H1 (cell line): Measurements from ENCODE around the gene HP1BP3. TPM values are rescaled to one million over a fixed set of nuclear protein-coding genes. Genes with fewer than 3 reads are reported as not detected.

ENCODE experiments used
- CTCF ChIA-PET: fragments of 300-600 bp; sonication (Branson Sonifier 250); formaldehyde crosslinking; loops from one replicate; lab custom pipeline; 2021; ENCODE audit not compliant: partially characterized antibody; lab: Charles Lee
- POLR2A ChIA-PET: fragments of 300-600 bp; sonication (Branson Sonifier 250); formaldehyde crosslinking; loops from one replicate; lab custom pipeline; 2021; ENCODE audit warnings: inconsistent platforms; ENCODE audit not compliant: partially characterized antibody; lab: Charles Lee
- DNase-seq, 2 experiments: peaks; one replicate each; pipeline versions ENCODE4 v3.0.0 to v3.0.0-alpha.2; 2010 to 2022; ENCODE audit warnings: low spot score in 2 of 2, low read depth in 1 of 2, mixed read lengths in 1 of 2
- FAIRE-seq: peaks from 2 replicates; lab custom pipeline; 2011; peaks lifted over from hg19 to GRCh38; lab: Jason Lieb, UNC
- H2AFZ ChIP-seq: 2 replicates; pipeline ENCODE4 v1.8.1; 2012; ENCODE audit warnings: low read length, inconsistent platforms
- H2AK5ac ChIP-seq: 2 replicates; pipeline ENCODE4 v1.6.1; 2013; ENCODE audit warnings: low read depth, low read length
- H2BK120ac ChIP-seq: replicated peaks from 2 replicates; pipeline ENCODE3; 2013; ENCODE audit warnings: low read depth, low read length, inconsistent platforms
- H2BK12ac ChIP-seq: 2 replicates; pipeline ENCODE4 v1.6.1; 2013; ENCODE audit warnings: low read depth, low read length
- H2BK15ac ChIP-seq: 2 replicates; pipeline ENCODE4 v1.6.1; 2013; ENCODE audit warnings: low read length
- H2BK20ac ChIP-seq: 2 replicates; pipeline ENCODE4 v1.6.1; 2013; ENCODE audit warnings: low read length
- H2BK5ac ChIP-seq: 2 replicates; pipeline ENCODE4 v1.6.1; 2013; ENCODE audit warnings: low read depth, low read length
- H3K14ac ChIP-seq: 2 replicates; pipeline ENCODE4 v1.6.1; 2013; ENCODE audit warnings: inconsistent platforms; ENCODE audit not compliant: insufficient read length
- H3K18ac ChIP-seq: 2 replicates; pipeline ENCODE4 v1.6.1; 2013; ENCODE audit warnings: low read length; ENCODE audit errors: extremely low read depth
- H3K23ac ChIP-seq: 2 replicates; pipeline ENCODE4 v1.6.1; 2013; ENCODE audit warnings: inconsistent platforms; ENCODE audit not compliant: insufficient read length
- H3K23me2 ChIP-seq: 2 replicates; pipeline ENCODE4 v1.6.1; 2013; ENCODE audit warnings: low read depth, low read length
- H3K27ac ChIP-seq: 2 replicates; pipeline ENCODE4 v1.6.1; 2011; ENCODE audit warnings: low read depth, low read length, inconsistent platforms
- H3K27me3 ChIP-seq, 4 experiments: replicated peaks in 1 of 4; 1 replicate in 1 of 4; 2 replicates in 3 of 4; pipeline versions ENCODE4 v1.6.1 to v1.8.1; 2011 to 2013; ENCODE audit warnings: low read length in 3 of 4, mild to moderate bottlenecking in 3 of 4, inconsistent platforms in 2 of 4, mixed read lengths in 2 of 4, moderate library complexity in 1 of 4; ENCODE audit not compliant: control insufficient read depth in 3 of 4, insufficient read depth in 3 of 4; ENCODE audit errors: extremely low read depth in 1 of 4
- H3K36me3 ChIP-seq, 4 experiments: 2 replicates each; pipeline versions ENCODE4 v1.6.1 to v1.8.1; 2011 to 2013; ENCODE audit warnings: mild to moderate bottlenecking in 4 of 4, low read length in 3 of 4, moderate library complexity in 2 of 4, control low read depth in 1 of 4, inconsistent platforms in 1 of 4; ENCODE audit not compliant: insufficient read depth in 4 of 4, control insufficient read depth in 2 of 4
- H3K4ac ChIP-seq: replicated peaks from 2 replicates; pipeline ENCODE3; 2013; ENCODE audit warnings: low read length, low read depth, mixed read lengths, inconsistent platforms; ENCODE audit not compliant: insufficient read length
- H3K4me1 ChIP-seq, 4 experiments: replicated peaks in 1 of 4; 1 replicate in 1 of 4; 2 replicates in 3 of 4; pipeline versions ENCODE4 v1.6.1 to v1.8.1; 2011 to 2013; ENCODE audit warnings: low read length in 3 of 4, inconsistent platforms in 2 of 4, mixed read lengths in 1 of 4; ENCODE audit not compliant: insufficient read depth in 4 of 4, control insufficient read depth in 3 of 4
- H3K4me2 ChIP-seq, 2 experiments: 2 replicates each; pipeline versions ENCODE4 v1.6.1 to v1.8.1; 2011 to 2013; ENCODE audit warnings: low read depth in 2 of 2, low read length in 2 of 2, control low read depth in 1 of 2, inconsistent platforms in 1 of 2, mild to moderate bottlenecking in 1 of 2; ENCODE audit not compliant: insufficient read depth in 1 of 2
- H3K4me3 ChIP-seq, 4 experiments: fragments of 200-600, 300-600 bp in 1 of 4; sonication (generic), shearing (Covaris generic), sonication (Bioruptor Twin) in 1 of 4; 2 replicates each; pipeline versions ENCODE4 v1.5.1 to v1.8.1; 2011 to 2016; ENCODE audit warnings: low read length in 4 of 4, low read depth in 3 of 4, control low read depth in 2 of 4, inconsistent platforms in 2 of 4, mild to moderate bottlenecking in 2 of 4, mixed read lengths in 1 of 4, moderate library complexity in 1 of 4; ENCODE audit not compliant: insufficient read depth in 2 of 4; ENCODE audit errors: extremely low read depth in 1 of 4
- H3K56ac ChIP-seq: replicated peaks from 2 replicates; pipeline ENCODE3; 2013; ENCODE audit warnings: low read depth, mild to moderate bottlenecking, mixed read lengths, low read length, inconsistent platforms; ENCODE audit not compliant: insufficient read length
- H3K79me1 ChIP-seq: 2 replicates; pipeline ENCODE4 v1.6.1; 2013; ENCODE audit warnings: low read depth, low read length, control low read depth
- H3K79me2 ChIP-seq, 2 experiments: 2 replicates each; pipeline versions ENCODE4 v1.6.1 to v1.8.1; 2012 to 2013; ENCODE audit warnings: low read length in 2 of 2, mild to moderate bottlenecking in 2 of 2, inconsistent platforms in 1 of 2; ENCODE audit not compliant: insufficient read depth in 2 of 2, control insufficient read depth in 1 of 2
- H3K9ac ChIP-seq, 4 experiments: replicated peaks in 1 of 4; 1 replicate in 1 of 4; 2 replicates in 3 of 4; pipeline versions ENCODE4 v1.6.1 to v1.8.1; 2011 to 2013; ENCODE audit warnings: low read depth in 3 of 4, low read length in 3 of 4, control low read depth in 2 of 4, mild to moderate bottlenecking in 2 of 4, moderate library complexity in 2 of 4, inconsistent platforms in 1 of 4; ENCODE audit errors: extremely low read depth in 1 of 4
- H3K9me3 ChIP-seq, 2 experiments: 2 replicates each; pipeline versions ENCODE4 v1.6.1 to v1.8.1; 2012 to 2013; ENCODE audit warnings: mild to moderate bottlenecking in 2 of 2, moderate library complexity in 2 of 2, control low read depth in 1 of 2, inconsistent platforms in 1 of 2, low read depth in 1 of 2, low read length in 1 of 2, mixed read lengths in 1 of 2; ENCODE audit not compliant: insufficient read depth in 2 of 2
- H4K20me1 ChIP-seq, 2 experiments: replicated peaks in 1 of 2; 2 replicates each; pipeline versions ENCODE3 to v1.8.1; 2011 to 2013; ENCODE audit warnings: inconsistent platforms in 2 of 2, low read length in 2 of 2, mild to moderate bottlenecking in 1 of 2; ENCODE audit not compliant: insufficient read depth in 2 of 2, control insufficient read depth in 1 of 2
- H4K5ac ChIP-seq: 2 replicates; pipeline ENCODE4 v1.6.1; 2013; ENCODE audit warnings: low read length, low read depth, mixed read lengths, inconsistent platforms; ENCODE audit not compliant: insufficient read length
- H4K8ac ChIP-seq: 2 replicates; pipeline ENCODE4 v1.8.0; 2013; ENCODE audit warnings: mild to moderate bottlenecking, moderate library complexity, low read length, inconsistent platforms; ENCODE audit not compliant: insufficient read depth; ENCODE audit errors: extremely low read depth
- H4K91ac ChIP-seq: replicated peaks from 2 replicates; pipeline ENCODE3; 2013; ENCODE audit warnings: low read length, mixed read lengths, inconsistent platforms; ENCODE audit not compliant: insufficient read length
- BACH1 ChIP-seq: IDR thresholded peaks from 2 replicates; pipeline ENCODE4 v1.6.1; 2012; ENCODE audit warnings: low read length, improper control_type of control experiment
- CBX5 ChIP-seq: fragments of 300-800, 300-1000 bp; sonication (generic); IDR thresholded peaks from 2 replicates; pipeline ENCODE4 v1.7.1; 2016; ENCODE audit warnings: antibody characterized with exemption, low read length, low read depth
- NRF1 ChIP-seq: IDR thresholded peaks from 2 replicates; pipeline ENCODE4 v1.6.1; 2011; ENCODE audit warnings: mild to moderate bottlenecking, low read depth, low read length, improper control_type of control experiment
- POLR2A ChIP-seq, 2 experiments: IDR thresholded peaks; 1 replicate in 1 of 2; 2 replicates in 1 of 2; pipeline ENCODE4 v1.6.1; 2011; ENCODE audit warnings: low read depth in 2 of 2, low read length in 2 of 2, mild to moderate bottlenecking in 2 of 2; ENCODE audit errors: control extremely low read depth in 1 of 2
- RBBP5 ChIP-seq: IDR thresholded peaks from 2 replicates; pipeline ENCODE4 v1.7.1; 2012; ENCODE audit warnings: low read depth, mild to moderate bottlenecking, inconsistent platforms, low read length, moderate library complexity, borderline replicate concordance
- SUZ12 ChIP-seq: fragments of 200-600 bp; sonication (generic); IDR thresholded peaks from 2 replicates; pipeline ENCODE4 v1.6.1; 2012; ENCODE audit warnings: mild to moderate bottlenecking, inconsistent platforms, low read length, moderate library complexity, mixed read lengths
- TAF7 ChIP-seq: optimal IDR thresholded peaks from 2 replicates; pipeline ENCODE3; 2011; ENCODE audit warnings: low read depth, mild to moderate bottlenecking, inconsistent platforms, low read length, moderate library complexity, borderline replicate concordance
- YY1 ChIP-seq: IDR thresholded peaks from 2 replicates; pipeline ENCODE4 v1.6.1; 2011; ENCODE audit warnings: low read depth, mild to moderate bottlenecking, low read length
- ZNF274 ChIP-seq: IDR thresholded peaks from 2 replicates; pipeline ENCODE4 v1.7.0; 2012; ENCODE audit warnings: low read length, borderline replicate concordance; ENCODE audit errors: extremely low read depth
- WGBS, 2 experiments: shearing (Covaris generic) in 1 of 2; methylation state at CpG; one replicate each; pipeline versions ENCODE4 v1.1.6 to v1.1.7; 2013 to 2015; ENCODE audit warnings: low lambda C conversion rate in 2 of 2, mixed read lengths in 2 of 2, inconsistent platforms in 1 of 2, low coverage in 1 of 2, missing lambda C conversion rate in 1 of 2; ENCODE audit not compliant: insufficient replicate concordance in 2 of 2, insufficient coverage in 1 of 2, insufficient read length in 1 of 2; ENCODE audit errors: extremely low coverage in 1 of 2, missing lambda C conversion rate in 1 of 2; 5-methylcytosine and 5-hydroxymethylcytosine counted together
- polyA plus RNA-seq, 7 experiments: library from polyadenylated mRNA; depleted of rRNA in 3 of 7; stranded (reverse) in 5 of 7; unstranded in 2 of 7; fragments of >200 nt in 5 of 7; fragments of 200-250 nt in 2 of 7; gene quantifications; 1 replicate in 5 of 7; 2 replicates in 1 of 7; 4 replicates in 1 of 7; pipeline versions ENCODE4 v1.2.1 to v1.2.3, GENCODE V29; 2011 to 2013; ENCODE audit warnings: missing spikeins in 2 of 7, mixed read lengths in 2 of 7
- total RNA-seq: library from RNA; stranded (reverse); fragmentation: NEBNext Ultra II Directional; extraction: Animal tissue kit (Norgen Biotek cat#: 25700); gene quantifications from 2 replicates; pipeline ENCODE4 v1.2.1, GENCODE V29; 2021
- TF ChIP-seq, protein P1 (sequence below), 3 experiments: IDR thresholded peaks; 1 replicate in 2 of 3; 2 replicates in 1 of 3; pipeline versions ENCODE4 v1.5.1 to v1.6.1; 2011; ENCODE audit warnings: low read length in 3 of 3, mild to moderate bottlenecking in 3 of 3, inconsistent platforms in 2 of 3, low read depth in 1 of 3, moderate library complexity in 1 of 3; ENCODE audit not compliant: insufficient read depth in 1 of 3; ENCODE audit errors: control extremely low read depth in 1 of 3
- TF ChIP-seq, protein P2 (sequence below): IDR thresholded peaks from 2 replicates; pipeline ENCODE4 v1.6.1; 2012; ENCODE audit warnings: inconsistent platforms

Gene HP1BP3
- total and polyA plus RNA-seq, 2 of the 8 experiments (the other 6 are each of a cell fraction or from before 2014, with no cell fraction given) = 47.4 to 125 TPM

DNA sequence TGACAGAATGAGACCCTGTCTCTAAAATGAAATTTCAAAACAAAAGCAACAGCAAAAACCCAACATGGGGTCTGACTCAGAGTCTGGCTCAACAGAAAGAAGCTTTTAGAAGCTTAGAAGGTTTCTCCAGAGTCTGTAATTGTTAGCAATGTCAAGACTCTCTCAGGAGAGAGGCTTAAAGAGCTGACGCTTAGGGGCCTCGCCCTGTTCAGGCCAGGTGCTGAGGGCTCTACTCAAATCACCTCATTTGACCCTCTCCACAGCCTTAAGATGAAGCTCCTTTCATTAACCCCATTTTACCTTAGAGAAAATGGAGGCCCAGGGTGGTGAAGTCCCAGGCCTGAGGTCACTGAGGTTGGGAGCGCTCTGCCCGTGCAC, 64.0 kb downstream of the HP1BP3 start:
- Histone ChIP-seq H2BK20ac (no peak overlapping the region), H3K4ac (no peak overlapping the region), H3K4me3 (no peak overlapping the region), H3K4me2 (no peak overlapping the region), H2AFZ (no peak overlapping the region), H3K79me2 (no peaks in the 10 kb centered on the region; a peak in 1 of 4 replicates), H3K27me3 (peaks cover 0 to 11% (median 2%) of the 10 kb centered on the region in 4 experiments; a peak in 4 of 7 replicates), H3K9ac (no peak overlapping the region), H3K4me1 (peaks cover 0 to 12% (median 10%) of the 10 kb centered on the region in 4 experiments; a peak in 6 of 7 replicates), H2BK12ac (no peak overlapping the region), H4K8ac (no peak overlapping the region), H3K9me3 (no peaks in the 10 kb centered on the region), H3K14ac (no peak overlapping the region), H2BK15ac (no peak overlapping the region), H3K56ac (no peak overlapping the region), H3K23me2 (peaks cover 2% of the 10 kb centered on the region; the same call in 1 of the 2 replicates), H4K20me1 (peaks cover 0 to 5% of the 10 kb centered on the region in 2 experiments), H3K18ac (no peak overlapping the region), H3K36me3 (no peaks in the 10 kb centered on the region), H2BK120ac (no peak overlapping the region), H2AK5ac (peak overlapping the region; percentile 82; the same call in 1 of the 2 replicates), H3K27ac (no peak overlapping the region), H3K23ac (no peak overlapping the region), H3K79me1 (no peaks in the 10 kb centered on the region), H4K91ac (no peak overlapping the region), H2BK5ac (no peak overlapping the region), H4K5ac (no peak overlapping the region)
- ChIA-PET POLR2A (interaction anchor here (0.7 to 0.9 kb wide), 2 partner anchors 30 to 62 kb away, joined by 3 read pairs; partner anchors contain the start of gene DDOST), CTCF (interaction anchor here (1.6 to 8.9 kb wide), 2 partner anchors 26 to 77 kb away, joined by 5 to 82 read pairs; no protein-coding TSS in a partner anchor)
- no peak for DNase-seq
- TF ChIP-seq TAF7 (no peak), BACH1 (no peak), NRF1 (no peak), CBX5 (no peak), SUZ12 (no peak), ZNF274 (no peak), RBBP5 (no peak), POLR2A (IDR thresholded peaks at IDR 0.05; ENCODE audit: control extremely low read depth in 1 of 2, low read depth in 2 of 2, low read length in 2 of 2) (no peak), YY1 (no peak)
- TF ChIP-seq, protein P1, sequence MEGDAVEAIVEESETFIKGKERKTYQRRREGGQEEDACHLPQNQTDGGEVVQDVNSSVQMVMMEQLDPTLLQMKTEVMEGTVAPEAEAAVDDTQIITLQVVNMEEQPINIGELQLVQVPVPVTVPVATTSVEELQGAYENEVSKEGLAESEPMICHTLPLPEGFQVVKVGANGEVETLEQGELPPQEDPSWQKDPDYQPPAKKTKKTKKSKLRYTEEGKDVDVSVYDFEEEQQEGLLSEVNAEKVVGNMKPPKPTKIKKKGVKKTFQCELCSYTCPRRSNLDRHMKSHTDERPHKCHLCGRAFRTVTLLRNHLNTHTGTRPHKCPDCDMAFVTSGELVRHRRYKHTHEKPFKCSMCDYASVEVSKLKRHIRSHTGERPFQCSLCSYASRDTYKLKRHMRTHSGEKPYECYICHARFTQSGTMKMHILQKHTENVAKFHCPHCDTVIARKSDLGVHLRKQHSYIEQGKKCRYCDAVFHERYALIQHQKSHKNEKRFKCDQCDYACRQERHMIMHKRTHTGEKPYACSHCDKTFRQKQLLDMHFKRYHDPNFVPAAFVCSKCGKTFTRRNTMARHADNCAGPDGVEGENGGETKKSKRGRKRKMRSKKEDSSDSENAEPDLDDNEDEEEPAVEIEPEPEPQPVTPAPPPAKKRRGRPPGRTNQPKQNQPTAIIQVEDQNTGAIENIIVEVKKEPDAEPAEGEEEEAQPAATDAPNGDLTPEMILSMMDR (IDR thresholded peaks at IDR 0.05; ENCODE audit: control extremely low read depth in 1 of 3, insufficient read depth in 1 of 3, low read depth in 1 of 3, low read length in 3 of 3) = no peak
- TF ChIP-seq, protein P2, sequence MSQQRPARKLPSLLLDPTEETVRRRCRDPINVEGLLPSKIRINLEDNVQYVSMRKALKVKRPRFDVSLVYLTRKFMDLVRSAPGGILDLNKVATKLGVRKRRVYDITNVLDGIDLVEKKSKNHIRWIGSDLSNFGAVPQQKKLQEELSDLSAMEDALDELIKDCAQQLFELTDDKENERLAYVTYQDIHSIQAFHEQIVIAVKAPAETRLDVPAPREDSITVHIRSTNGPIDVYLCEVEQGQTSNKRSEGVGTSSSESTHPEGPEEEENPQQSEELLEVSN = no peak
- FAIRE-seq = no peak
- WGBS, 2 experiments = 92% methylated on average over 4 of the region's 4 CpGs; no CpG with 5 or more reads in 1 of the 2 experiments
